Right lung (tissue), 5 donors: ENCODE measurements around the gene ADD2. TPM values are rescaled to one million over a fixed set of nuclear protein-coding genes. Genes with fewer than 3 reads are reported as not detected.

Experiments
- polyA plus RNA-seq, 5 donors: library from polyadenylated mRNA; unstranded; fragments of 120-200 nt; gene quantifications; one replicate each; pipeline versions ENCODE4 v1.2.1 to v1.2.3, GENCODE V29; 2013; ENCODE audit warnings: inconsistent platforms in 1 of 5, low replicate concordance in 1 of 5; ENCODE audit not compliant: insufficient read length in 5 of 5, insufficient read depth in 1 of 5

ADD2 gene
- polyA plus RNA-seq, 5 donors, result 5.2 to 7.5 (median 6.4) TPM

Other genes with a start within 250 kb of the ADD2 start
- gene TGFA, start 214.4 kb downstream of the ADD2 start, polyA plus RNA-seq, result under 1 TPM; 0.36 to 0.77 (median 0.54) TPM
- not detected for gene FIGLA, start 22.4 kb upstream of the ADD2 start, polyA plus RNA-seq
- under 1 TPM in 4 of 5 donors, not detected in 1; 0.05 to 0.21 (median 0.10) TPM for gene CLEC4F, start 52.4 kb upstream of the ADD2 start, polyA plus RNA-seq
- under 1 TPM in 2 of 5 donors, not detected in 3; 0.11 to 0.22 TPM for gene CD207, start 67.6 kb upstream of the ADD2 start, polyA plus RNA-seq
- 1 to 10 TPM in 4 of 5 donors, under 1 TPM in 1; 0.90 to 2.4 (median 1.4) TPM for gene VAX2, start 132.4 kb upstream of the ADD2 start, polyA plus RNA-seq
- 1 to 10 TPM; 3.0 to 5.8 (median 3.6) TPM for gene ATP6V1B1, start 167.7 kb upstream of the ADD2 start, polyA plus RNA-seq
- 1 to 10 TPM; 1.6 to 4.3 (median 2.5) TPM for gene ANKRD53, start 210.4 kb upstream of the ADD2 start, polyA plus RNA-seq
- 10 to 100 TPM; 50.9 to 63.9 (median 56.9) TPM for gene TEX261, start 226.7 kb upstream of the ADD2 start, polyA plus RNA-seq